K562 (cell line): ENCODE results near the gene ZNF277. TPM values are rescaled to one million over a fixed set of nuclear protein-coding genes. Genes with fewer than 3 reads are reported as not detected.

Source experiments
- ATAC-seq: fragments of 200-7000 bp; cut with Tn5 transposase; 3 replicates; pipeline ENCODE4 v1.9.1; 2020; ENCODE audit warnings: moderate library complexity
- BruUV-seq: library from RNA; stranded (reverse); fragments of 400-500 nt; replicated peaks from 2 replicates; lab custom pipeline; 2021; lab: Mats Ljungman, UMichigan
- CTCF ChIA-PET: fragments of 300-600 bp; formaldehyde crosslinking; extraction: SDS; loops from one replicate; lab custom pipeline; 2021; ENCODE audit warnings: low intra/inter-chr PET ratio; lab: Yijun Ruan, JAX
- POLR2A ChIA-PET: fragments of 300-600, 350-650 bp; sonication (Branson Sonifier 250); formaldehyde crosslinking; extraction: SDS; loops from one replicate; lab custom pipeline; 2021; ENCODE audit warnings: antibody characterized with exemption, inconsistent platforms; lab: Yijun Ruan, JAX
- DNase-seq, 4 experiments: peaks; one replicate each; pipeline versions ENCODE4 v3.0.0 to v3.0.0-alpha.2; 2011 to 2018; ENCODE audit warnings: low spot score in 3 of 4, mixed read lengths in 3 of 4; ENCODE audit errors: extremely low read depth in 1 of 4
- FAIRE-seq: peaks from 2 replicates; lab custom pipeline; 2011; peaks lifted over from hg19 to GRCh38; lab: Jason Lieb, UNC
- H2AFZ ChIP-seq: 2 replicates; pipeline ENCODE4 v1.6.0; 2011; ENCODE audit warnings: low read depth, low read length, control low read depth, inconsistent platforms
- H3K27ac ChIP-seq: fragments of 200-600 bp; 3 replicates; pipeline ENCODE4 v1.8.0; 2011; ENCODE audit warnings: low read depth, mild to moderate bottlenecking, control low read depth, inconsistent platforms, low read length, moderate library complexity, mixed read lengths; ENCODE audit errors: extremely low read depth
- H3K27me3 ChIP-seq, 2 experiments: fragments of 300-600 bp in 1 of 2; 2 replicates in 1 of 2; 3 replicates in 1 of 2; pipeline versions ENCODE4 v1.6.0 to v1.8.0; 2011; ENCODE audit warnings: inconsistent platforms in 2 of 2, low read length in 2 of 2, mild to moderate bottlenecking in 1 of 2, mixed read lengths in 1 of 2, moderate library complexity in 1 of 2; ENCODE audit not compliant: control insufficient read depth in 2 of 2, insufficient read depth in 2 of 2
- H3K36me3 ChIP-seq: fragments of 300-600 bp; 3 replicates; pipeline ENCODE4 v1.8.0; 2011; ENCODE audit warnings: mild to moderate bottlenecking, low read length, inconsistent platforms; ENCODE audit not compliant: control insufficient read depth, insufficient read depth
- H3K4me1 ChIP-seq, 2 experiments: fragments of 200-600 bp in 1 of 2; replicated peaks in 1 of 2; 2 replicates in 1 of 2; 3 replicates in 1 of 2; pipeline versions ENCODE4 v1.5.1 to v1.8.0; 2011; ENCODE audit warnings: inconsistent platforms in 2 of 2, low read length in 2 of 2, mild to moderate bottlenecking in 1 of 2, mixed read lengths in 1 of 2, moderate library complexity in 1 of 2; ENCODE audit not compliant: control insufficient read depth in 2 of 2, insufficient read depth in 2 of 2
- H3K4me2 ChIP-seq: 2 replicates; pipeline ENCODE4 v1.6.1; 2011; ENCODE audit warnings: low read length, control low read depth, inconsistent platforms, mixed read lengths; ENCODE audit not compliant: insufficient read depth
- H3K4me3 ChIP-seq: fragments of 200-600 bp; sonication (generic), shearing (Covaris generic); 2 replicates; pipeline ENCODE4 v1.5.1; 2016; ENCODE audit warnings: control low read depth, inconsistent platforms
- H3K79me2 ChIP-seq: fragments of 200-600 bp; 3 replicates; pipeline ENCODE4 v1.8.0; 2011; ENCODE audit warnings: low read length, inconsistent platforms; ENCODE audit not compliant: control insufficient read depth, insufficient read depth
- H3K9ac ChIP-seq, 2 experiments: 2 replicates each; pipeline versions ENCODE4 v1.6.0 to v1.6.1; 2011; ENCODE audit warnings: low read depth in 2 of 2, low read length in 2 of 2, control low read depth in 1 of 2, inconsistent platforms in 1 of 2, mild to moderate bottlenecking in 1 of 2, mixed read lengths in 1 of 2; ENCODE audit not compliant: insufficient read depth in 1 of 2
- H3K9me1 ChIP-seq: one replicate; pipeline ENCODE4 v1.6.0; 2011; ENCODE audit warnings: inconsistent platforms, mild to moderate bottlenecking, low read length, moderate library complexity; ENCODE audit not compliant: control insufficient read depth, insufficient read depth
- H3K9me3 ChIP-seq: replicated peaks from 2 replicates; pipeline ENCODE4 v1.5.1; 2011; ENCODE audit warnings: low read depth, low read length, inconsistent platforms; ENCODE audit not compliant: control insufficient read depth, insufficient read depth
- H4K20me1 ChIP-seq: replicated peaks from 2 replicates; pipeline ENCODE4 v1.6.1; 2011; ENCODE audit warnings: low read length, inconsistent platforms, mixed read lengths; ENCODE audit not compliant: control insufficient read depth, insufficient read depth
- BCL6 ChIP-seq: fragments of 250-450 bp; sonication (Bioruptor Pico); IDR thresholded peaks from 2 replicates; pipeline ENCODE4 v1.4.0; 2020
- EZH2 ChIP-seq: IDR thresholded peaks from 2 replicates; pipeline ENCODE4 v1.6.1; 2012; ENCODE audit warnings: low read depth, mild to moderate bottlenecking, inconsistent platforms, low read length, borderline replicate concordance
- FOXK1 ChIP-seq: sonication (generic); formaldehyde crosslinking; IDR thresholded peaks from 2 replicates; pipeline ENCODE4 v1.8.0; 2022; ENCODE audit warnings: missing genetic modification reagents, mild to moderate bottlenecking, borderline replicate concordance
- PRMT5 ChIP-seq: sonication (generic); formaldehyde crosslinking; IDR thresholded peaks from 2 replicates; pipeline ENCODE4 v1.5.0; 2020; ENCODE audit warnings: missing genetic modification reagents
- SMARCE1 ChIP-seq: fragments of 450-650 bp; IDR thresholded peaks from 2 replicates; pipeline ENCODE4 v1.7.1; 2016; ENCODE audit warnings: mild to moderate bottlenecking
- TBP ChIP-seq: optimal IDR thresholded peaks from 2 replicates; pipeline ENCODE3; 2011; ENCODE audit warnings: low read depth, low read length, improper control_type of control experiment
- U2AF1 ChIP-seq: fragments of 200-400 bp; formaldehyde crosslinking; optimal IDR thresholded peaks from 2 replicates; pipeline ENCODE3; 2017; ENCODE audit warnings: mild to moderate bottlenecking, low read depth, low read length, moderate library complexity
- ZNF175 ChIP-seq: fragments of 200-800 bp; sonication (Bioruptor generic); IDR thresholded peaks from 2 replicates; pipeline ENCODE4 v1.6.1; 2016; ENCODE audit warnings: low read depth, mild to moderate bottlenecking, missing genetic modification characterization, missing compliant biosample characterization
- ZNF197 ChIP-seq: fragments of 200-800 bp; sonication (Bioruptor generic); IDR thresholded peaks from 2 replicates; pipeline ENCODE4 v1.6.1; 2016; ENCODE audit warnings: low read depth, missing genetic modification characterization, missing compliant biosample characterization
- WGBS: fragments of 100-300 bp; shearing (Covaris generic); methylation state at CpG from one replicate; pipeline ENCODE4 v1.1.6; 2016; ENCODE audit warnings: low coverage, mixed read lengths; ENCODE audit not compliant: insufficient coverage; ENCODE audit errors: missing lambda C conversion rate; 5-methylcytosine and 5-hydroxymethylcytosine counted together
- in situ Hi-C: fragments of 300-500 bp; cut with MboI; formaldehyde crosslinking; loops from 4 replicates; pipeline ENCODE4 v1.15.0; 2018; ENCODE audit warnings: inconsistent platforms, mixed read lengths
- intact Hi-C: fragments of 100-400 bp; cut with micrococcal nuclease; formaldehyde crosslinking; loops from 2 replicates; pipeline ENCODE4 v1.14.2; 2022
- polyA plus RNA-seq, 8 experiments: library from polyadenylated mRNA; depleted of rRNA in 4 of 8; stranded (reverse) in 5 of 8; unstranded in 3 of 8; fragments of >200 nt; fragmentation: Nextera tagmentation in 2 of 8; fragmentation: Illumina TruSeq in 1 of 8; extraction: Ambion mirVana in 2 of 8; extraction: Trizol in 1 of 8; gene quantifications; 2 replicates each; pipeline versions ENCODE4 v1.2.1 to v1.2.3, GENCODE V29; 2011 to 2014; ENCODE audit warnings: inconsistent platforms in 1 of 8, missing spikeins in 1 of 8
- total RNA-seq, 7 experiments: library from RNA; depleted of rRNA in 6 of 7; stranded (reverse); fragments of >200 nt in 6 of 7; fragmentation: Illumina TruSeq in 2 of 7; extraction: Trizol in 2 of 7; gene quantifications; 2 replicates each; pipeline versions ENCODE4 v1.2.1 to v1.2.3, GENCODE V29; 2011 to 2021; ENCODE audit warnings: low replicate concordance in 1 of 7
- TF ChIP-seq, protein P1 (sequence below), 2 experiments: fragments of 450-650 bp; IDR thresholded peaks; 2 replicates each; pipeline ENCODE4 v1.6.1; 2016

The ZNF277 gene
- total and polyA plus RNA-seq, 9 of the 15 experiments (the other 6 are each of a cell fraction or from before 2014, with no cell fraction given): 18.8 to 33.5 (median 27.7) TPM

DNA sequence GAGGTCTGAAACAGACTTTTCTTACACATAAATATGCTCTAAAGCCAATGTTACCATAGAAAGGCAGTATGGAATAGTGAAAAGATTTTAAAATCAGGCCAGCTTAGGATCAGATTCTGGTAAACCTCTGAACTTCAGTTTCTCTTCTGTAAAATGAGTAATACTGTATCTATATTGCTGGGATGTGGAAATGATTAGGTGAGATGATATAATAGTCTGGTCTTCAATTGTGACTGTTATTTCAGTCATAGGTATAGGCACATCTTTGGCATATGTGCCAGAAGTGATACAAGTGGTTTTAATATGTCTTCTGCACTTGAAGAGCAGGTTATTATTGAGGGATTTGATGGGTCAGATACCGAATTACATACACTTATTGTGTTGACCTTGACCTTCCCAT lies 7.2 kb downstream of the ZNF277 start:
- WGBS: 67% methylated on average over 1 of the region's 1 CpG
- intact Hi-C loops: no loop called here
- in situ Hi-C loops: no loop called here

More for the DNA sequence above, 7.2 kb downstream of the ZNF277 start:
- H3K9ac ChIP-seq: no peak overlapping the region
- ChIA-PET POLR2A (no interaction called here), CTCF (no interaction called here)
- no peaks in the 10 kb centered on the region for H3K9me1 ChIP-seq
- no peaks in the 10 kb centered on the region for H3K36me3 ChIP-seq
- TF ChIP-seq U2AF1 (no peak), FOXK1 (no peak), SMARCE1 (no peak), TBP (no peak), BCL6 (CRISPR knock-in tag) (no peak), ZNF175 (CRISPR knock-in tag) (no peak), ZNF197 (CRISPR knock-in tag) (no peak), PRMT5 (CRISPR knock-in tag) (no peak), EZH2 (no peak)
- TF ChIP-seq, protein P1, sequence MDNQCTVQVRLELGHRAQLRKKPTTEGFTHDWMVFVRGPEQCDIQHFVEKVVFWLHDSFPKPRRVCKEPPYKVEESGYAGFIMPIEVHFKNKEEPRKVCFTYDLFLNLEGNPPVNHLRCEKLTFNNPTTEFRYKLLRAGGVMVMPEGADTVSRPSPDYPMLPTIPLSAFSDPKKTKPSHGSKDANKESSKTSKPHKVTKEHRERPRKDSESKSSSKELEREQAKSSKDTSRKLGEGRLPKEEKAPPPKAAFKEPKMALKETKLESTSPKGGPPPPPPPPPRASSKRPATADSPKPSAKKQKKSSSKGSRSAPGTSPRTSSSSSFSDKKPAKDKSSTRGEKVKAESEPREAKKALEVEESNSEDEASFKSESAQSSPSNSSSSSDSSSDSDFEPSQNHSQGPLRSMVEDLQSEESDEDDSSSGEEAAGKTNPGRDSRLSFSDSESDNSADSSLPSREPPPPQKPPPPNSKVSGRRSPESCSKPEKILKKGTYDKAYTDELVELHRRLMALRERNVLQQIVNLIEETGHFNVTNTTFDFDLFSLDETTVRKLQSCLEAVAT (IDR thresholded peaks at IDR 0.05): no peak
- H2AFZ ChIP-seq: no peak overlapping the region
- no peaks in the 10 kb centered on the region for H3K4me1 ChIP-seq
- no peaks in the 10 kb centered on the region for H3K27me3 ChIP-seq
- ATAC-seq: no peak
- no peak for DNase-seq
- BruUV-seq: no TSS peak
- FAIRE-seq: no peak
- peaks cover 6% of the 10 kb centered on the region; the same call in 1 of the 3 replicates for H3K79me2 ChIP-seq
- H4K20me1 ChIP-seq: no peaks in the 10 kb centered on the region
- no peak overlapping the region for H3K4me3 ChIP-seq
- H3K4me2 ChIP-seq: no peak overlapping the region
- no peak overlapping the region for H3K27ac ChIP-seq
- H3K9me3 ChIP-seq: no peaks in the 10 kb centered on the region
